ENCODE results near the gene PRPF18.

PRPF18 gene

GRCh38 chr10:13608246-13608853 is 21.6 kb downstream of the PRPF18 start:
- DNase-seq: no peak

DNA sequence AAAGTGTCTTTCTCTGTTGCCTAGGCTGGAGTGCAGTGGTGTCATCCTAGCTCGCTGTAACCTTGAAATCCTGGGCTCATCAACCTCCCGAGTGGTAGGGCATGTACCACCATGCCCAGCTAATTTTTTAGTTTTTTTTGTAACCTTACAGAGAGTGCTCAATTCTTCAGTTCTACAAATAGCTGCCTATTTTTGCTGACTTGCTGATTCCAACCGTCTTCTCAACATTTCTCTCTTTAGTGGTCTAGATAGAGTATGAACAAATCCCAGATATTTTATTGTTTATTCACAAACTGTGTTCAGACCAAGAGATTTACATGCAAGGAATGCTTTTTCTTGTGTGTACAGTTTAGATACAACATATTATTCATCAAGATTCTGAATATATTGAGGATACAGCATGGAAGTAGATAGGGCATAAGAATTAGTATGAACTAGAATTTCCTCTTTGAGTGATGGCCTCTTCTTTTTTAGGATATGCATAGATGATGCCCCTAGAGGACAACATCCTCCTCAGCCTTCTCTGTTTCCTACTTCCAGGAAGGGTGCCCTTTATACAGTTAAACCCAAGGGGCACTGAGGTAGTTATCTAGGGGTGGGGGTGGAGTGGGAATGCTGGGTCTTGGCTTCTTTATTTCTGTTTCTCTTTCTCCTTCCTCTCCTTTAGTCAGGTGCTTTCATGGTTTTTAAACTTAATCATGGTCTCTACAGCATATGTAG is 26.0 kb downstream of the PRPF18 start:
- no peak for DNase-seq

- DNase-seq: no peak
Observed at GRCh38 chr10:13613519-13613918, 26.8 kb downstream of the PRPF18 start.

GRCh38 chr10:13614530-13615332 is 28.0 kb downstream of the PRPF18 start:
- DNase-seq: no peak

DNA sequence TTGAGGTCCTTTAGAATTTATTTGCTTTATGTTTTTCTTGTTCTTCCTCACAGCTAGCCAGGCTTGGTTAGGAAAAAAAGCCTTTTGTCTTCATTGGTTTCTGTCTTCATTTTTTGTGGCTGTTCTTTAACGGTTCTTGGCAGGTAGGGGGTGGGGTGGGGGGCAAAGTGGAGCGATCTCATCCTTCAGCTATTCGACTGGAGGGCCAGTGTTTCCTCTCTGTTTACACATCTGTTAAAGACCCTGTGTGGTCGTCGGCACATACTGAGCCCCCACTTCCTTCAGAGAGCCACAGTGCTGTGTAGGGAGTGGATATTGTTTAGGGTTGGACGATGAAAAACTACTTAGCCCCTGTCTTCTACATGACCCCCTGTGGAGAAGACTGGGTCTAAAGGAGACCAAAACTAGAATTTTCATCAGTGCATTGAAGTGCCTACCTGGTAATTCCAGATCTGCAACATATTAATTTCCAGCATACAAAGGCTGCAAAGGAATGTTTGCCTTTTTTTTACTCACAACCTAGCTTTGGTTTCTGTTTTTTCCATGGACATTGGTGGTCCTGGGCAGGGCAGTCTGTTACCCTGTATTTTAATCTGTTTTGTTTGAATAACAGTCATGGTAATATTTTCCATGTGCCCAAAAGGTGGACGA is 29.0 kb downstream of the PRPF18 start:
- DNase-seq: no peak

GRCh38 chr10:13617116-13617515 is 30.4 kb downstream of the PRPF18 start:
- no peak for DNase-seq

- no peak for DNase-seq
Observed at GRCh38 chr10:13621931-13622330, 35.2 kb downstream of the PRPF18 start.

DNA sequence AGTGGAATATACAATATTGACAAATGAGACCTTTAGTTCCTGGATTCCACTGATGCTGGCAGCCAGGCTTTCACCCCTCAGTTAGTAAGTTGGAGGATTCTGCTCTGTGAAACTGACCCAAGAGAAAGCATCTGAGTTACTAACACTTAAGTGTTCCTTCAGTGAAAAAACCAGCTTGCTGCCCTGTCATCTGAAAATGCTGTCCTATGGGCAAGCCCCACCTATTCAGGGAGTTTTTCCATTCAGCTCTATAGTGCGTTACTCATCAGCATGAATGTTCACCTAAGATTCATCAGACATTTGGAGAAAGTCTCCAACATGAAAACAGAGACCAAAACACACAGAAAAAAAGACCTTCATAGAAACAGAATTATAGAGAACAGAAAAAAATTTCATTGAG is 37.9 kb downstream of the PRPF18 start:
- no peak for DNase-seq

GRCh38 chr10:13627459-13628310 is 40.9 kb downstream of the PRPF18 start:
- DNase-seq: no peak

DNA sequence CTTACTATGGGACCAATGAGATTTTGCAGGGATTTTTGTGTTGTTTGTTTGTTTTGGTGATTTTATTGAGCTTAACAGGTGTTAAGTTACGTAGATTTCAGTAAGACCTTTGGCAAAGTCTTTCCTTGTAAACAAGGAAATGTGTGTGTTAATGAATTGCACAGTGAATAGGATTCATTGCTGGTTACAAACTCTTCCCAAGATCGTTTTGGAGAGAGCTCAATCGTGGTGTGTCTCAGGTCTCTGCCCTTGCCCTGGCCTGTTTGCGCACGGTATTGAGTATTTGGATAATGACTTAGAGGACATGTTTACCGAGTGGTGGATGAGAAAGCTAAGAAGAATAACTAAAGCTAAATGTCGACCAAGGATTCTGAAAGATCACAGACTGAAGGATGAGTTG is 41.9 kb downstream of the PRPF18 start:
- DNase-seq: no peak

DNA sequence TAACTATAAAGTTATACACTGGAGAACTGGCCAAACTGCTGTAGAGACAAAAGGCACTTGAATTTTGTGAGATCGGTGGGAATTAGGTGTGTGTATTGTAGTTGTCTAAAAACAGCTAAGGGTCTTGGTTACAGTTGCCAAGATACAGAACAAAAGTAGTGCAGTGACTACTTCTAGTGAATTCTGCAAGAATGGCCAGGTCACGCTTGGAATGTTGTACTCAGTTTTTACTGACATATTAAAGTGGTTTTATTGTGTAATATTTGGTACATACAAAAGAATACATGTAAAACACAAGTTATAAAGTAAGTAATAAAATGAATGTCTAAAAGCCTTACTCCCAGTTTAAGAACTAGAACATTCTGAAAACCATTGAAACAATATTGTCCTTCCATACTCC is 42.4 kb downstream of the PRPF18 start:
- no peak for DNase-seq

DNA sequence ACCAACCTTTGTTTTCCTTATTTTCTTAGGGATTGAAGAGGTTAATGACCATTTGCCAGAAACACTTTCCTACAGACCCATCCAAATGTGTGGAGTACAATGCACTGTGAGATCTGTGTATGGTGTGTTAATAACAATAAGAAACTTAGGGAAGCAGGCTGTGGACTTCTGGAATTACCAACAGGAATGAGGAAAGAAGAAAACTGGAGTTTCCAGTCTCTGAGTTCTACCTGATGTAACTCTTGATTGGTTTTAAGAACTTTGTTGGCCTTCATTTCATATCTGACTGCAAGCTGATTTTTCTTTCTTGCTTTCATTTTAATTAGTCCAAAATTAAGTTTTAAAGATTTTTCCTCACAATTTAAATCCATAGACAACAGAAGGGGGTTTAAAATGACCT is 43.5 kb downstream of the PRPF18 start:
- DNase-seq: no peak

- no peak for DNase-seq
Observed at GRCh38 chr10:13631594-13631993, 44.8 kb downstream of the PRPF18 start.

GRCh38 chr10:13632440-13632839 is 45.7 kb downstream of the PRPF18 start:
- DNase-seq: no peak

DNA sequence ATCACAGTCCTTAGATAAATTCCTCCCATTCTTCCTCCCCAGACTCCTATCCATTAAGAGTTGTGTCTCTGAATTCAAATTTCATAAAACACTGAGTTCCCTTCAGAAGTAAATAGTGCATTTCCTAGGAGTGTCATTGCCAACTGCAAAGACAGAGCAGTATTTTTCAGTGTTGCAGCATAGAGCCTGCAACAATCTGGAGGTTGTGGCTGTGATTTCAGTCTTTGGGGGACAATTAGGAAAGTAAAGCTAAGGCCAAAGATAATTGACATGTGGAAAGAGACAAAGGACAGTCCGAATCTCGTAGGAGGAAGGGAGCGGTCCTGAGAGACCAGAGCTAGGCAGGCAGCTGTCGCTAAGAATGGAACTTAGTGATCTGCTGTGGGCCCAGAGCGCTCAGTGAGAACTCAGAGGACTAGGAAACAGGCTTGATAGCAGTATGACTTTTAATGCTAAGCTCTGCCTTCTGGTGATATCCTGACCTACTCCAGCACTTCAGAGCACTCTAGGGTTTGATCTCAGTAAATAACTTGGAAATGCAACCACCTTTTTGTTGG is 46.2 kb downstream of the PRPF18 start:
- no peak for DNase-seq

GRCh38 chr10:13633689-13634088 is 46.9 kb downstream of the PRPF18 start:
- no peak for DNase-seq

- DNase-seq: no peak
Observed at GRCh38 chr10:13634207-13634606, 47.4 kb downstream of the PRPF18 start.

- DNase-seq: no peak
Observed at GRCh38 chr10:13636776-13637175, 50.0 kb downstream of the PRPF18 start.

- DNase-seq: no peak
Observed at GRCh38 chr10:13637303-13637856, 50.6 kb downstream of the PRPF18 start.

DNA sequence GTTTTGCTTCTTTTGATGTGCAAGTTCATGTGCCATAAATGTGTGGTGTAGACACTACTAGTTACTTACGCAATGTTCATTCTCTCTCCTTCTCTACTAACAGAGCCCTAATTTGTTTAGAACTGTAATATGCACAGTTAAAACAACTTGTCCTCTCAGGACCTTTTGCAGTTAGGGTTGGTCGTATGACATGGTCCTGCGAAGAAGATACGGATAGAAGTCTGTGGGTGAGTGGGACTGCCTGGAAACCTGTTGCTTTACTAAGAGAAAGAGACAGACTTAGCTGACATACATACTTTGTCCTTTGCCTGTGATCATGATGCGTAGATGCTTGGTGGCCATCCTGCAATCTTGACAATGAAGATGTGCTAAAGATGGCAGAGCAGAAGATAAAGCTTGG is 51.1 kb downstream of the PRPF18 start:
- DNase-seq: no peak

- no peak for DNase-seq
Observed at GRCh38 chr10:13642293-13642692, 55.5 kb downstream of the PRPF18 start.

GRCh38 chr10:13643016-13643415 is 56.3 kb downstream of the PRPF18 start:
- no peak for DNase-seq
